ENCODE measurements around the gene KDM2B. TPM values are rescaled to one million over a fixed set of nuclear protein-coding genes. Genes with fewer than 3 reads are reported as not detected.

KDM2B gene
- total RNA-seq, 1 donor, result 63.7 TPM

DNA sequence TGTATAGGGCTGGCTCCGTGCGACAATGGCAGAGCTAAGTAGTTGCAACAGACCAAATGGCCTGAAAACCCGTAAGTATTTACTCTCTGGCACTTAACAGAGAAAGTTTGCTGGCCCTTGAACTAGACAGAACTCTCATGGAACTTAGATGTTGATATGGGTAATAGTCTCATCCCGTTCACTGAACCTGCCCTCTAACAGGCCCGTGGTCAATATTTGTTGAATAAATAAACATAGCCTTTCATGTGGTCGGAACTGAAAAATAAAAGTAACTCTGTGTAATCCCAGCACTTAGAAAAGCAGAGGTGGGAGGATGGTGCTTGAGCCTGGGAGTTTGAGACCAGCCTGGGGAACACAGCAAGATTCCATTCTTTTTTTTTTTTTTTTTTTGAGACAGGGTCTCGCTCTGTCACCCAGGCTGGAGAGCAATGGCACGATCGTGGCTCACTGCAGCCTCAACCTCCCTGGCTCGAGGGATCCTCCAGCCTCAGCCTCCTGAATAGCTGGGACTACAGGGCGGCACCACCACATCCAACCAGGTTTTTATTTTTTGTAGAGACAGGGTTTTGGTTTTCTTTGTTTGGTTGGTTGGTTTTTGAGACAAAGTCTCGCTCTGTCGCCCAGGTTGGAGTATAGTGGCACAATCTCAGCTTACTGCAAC, 29.7 kb downstream of the KDM2B start:
- Histone ChIP-seq H3K9me3 (ENCODE audit: low read depth, low read length) (no peaks in the 10 kb centered on the region), H3K4me1 (ENCODE audit: insufficient read depth, low read length) (peaks cover 23% of the 10 kb centered on the region), H3K4me3 (ENCODE audit: low read length) (no peak overlapping the region), H3K27me3 (ENCODE audit: insufficient read depth, low read length) (no peaks in the 10 kb centered on the region)

GRCh38 chr12:121549075-121549474, 31.7 kb downstream of the KDM2B start:
- no peaks in the 10 kb centered on the region for H3K27me3 ChIP-seq (ENCODE audit: insufficient read depth, low read length)
- no peaks in the 10 kb centered on the region for H3K9me3 ChIP-seq (ENCODE audit: low read depth, low read length)
- peaks cover 25% of the 10 kb centered on the region for H3K4me1 ChIP-seq (ENCODE audit: insufficient read depth, low read length)
- H3K4me3 ChIP-seq (ENCODE audit: low read length), result no peak overlapping the region

DNA sequence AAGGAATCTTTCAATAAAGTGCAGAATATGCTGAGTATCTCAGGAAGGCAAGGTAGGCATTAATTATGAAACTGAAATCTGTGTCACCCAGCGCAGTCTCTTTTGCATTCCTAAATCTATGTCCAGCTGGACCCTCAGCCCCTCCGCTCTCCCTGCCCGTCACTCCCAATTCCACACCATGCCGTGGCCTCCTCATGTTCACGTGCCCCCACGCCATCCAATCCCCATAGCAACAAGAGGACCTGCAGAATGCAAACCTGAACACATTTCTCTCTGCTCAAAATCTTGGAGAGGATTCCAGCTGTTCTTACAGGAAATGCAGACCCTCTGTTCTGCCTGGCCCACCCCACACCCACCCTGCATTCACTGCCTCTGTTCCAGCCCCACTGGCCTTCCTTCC, 35.3 kb downstream of the KDM2B start:
- peaks cover 29% of the 10 kb centered on the region for H3K4me1 ChIP-seq (ENCODE audit: insufficient read depth, low read length)
- H3K9me3 ChIP-seq (ENCODE audit: low read depth, low read length), result no peaks in the 10 kb centered on the region
- H3K4me3 ChIP-seq (ENCODE audit: low read length), result no peak overlapping the region
- H3K27me3 ChIP-seq (ENCODE audit: insufficient read depth, low read length), result no peaks in the 10 kb centered on the region

DNA sequence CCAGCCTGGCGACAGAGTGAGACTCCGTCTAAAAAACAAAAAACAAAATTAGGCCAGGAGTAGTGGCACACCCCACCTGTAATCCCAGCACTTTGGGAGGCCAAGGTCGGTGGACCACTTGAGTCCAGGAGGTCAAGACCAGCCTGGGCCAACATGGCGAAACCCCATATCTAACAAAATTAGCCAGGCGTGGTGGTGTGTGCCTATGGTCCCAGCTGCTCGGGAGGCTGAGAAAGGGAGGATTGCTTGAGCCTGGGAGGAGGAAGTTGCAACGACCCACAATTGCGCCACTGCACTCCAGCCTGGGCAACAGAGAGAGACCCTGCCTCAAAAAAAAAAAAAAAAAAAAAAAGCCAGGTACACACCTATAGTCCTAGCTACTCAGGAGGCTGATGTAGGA, 37.0 kb downstream of the KDM2B start:
- H3K4me3 ChIP-seq (ENCODE audit: low read length), result no peak overlapping the region
- peaks cover 32% of the 10 kb centered on the region for H3K4me1 ChIP-seq (ENCODE audit: insufficient read depth, low read length)
- H3K27me3 ChIP-seq (ENCODE audit: insufficient read depth, low read length), result no peaks in the 10 kb centered on the region
- H3K9me3 ChIP-seq (ENCODE audit: low read depth, low read length), result no peaks in the 10 kb centered on the region

GRCh38 chr12:121539908-121540307, 40.9 kb downstream of the KDM2B start:
- H3K9me3 ChIP-seq (ENCODE audit: low read depth, low read length), result no peaks in the 10 kb centered on the region
- no peak overlapping the region for H3K4me3 ChIP-seq (ENCODE audit: low read length)
- peaks cover 47% of the 10 kb centered on the region for H3K4me1 ChIP-seq (ENCODE audit: insufficient read depth, low read length)
- H3K27me3 ChIP-seq (ENCODE audit: insufficient read depth, low read length), result no peaks in the 10 kb centered on the region

DNA sequence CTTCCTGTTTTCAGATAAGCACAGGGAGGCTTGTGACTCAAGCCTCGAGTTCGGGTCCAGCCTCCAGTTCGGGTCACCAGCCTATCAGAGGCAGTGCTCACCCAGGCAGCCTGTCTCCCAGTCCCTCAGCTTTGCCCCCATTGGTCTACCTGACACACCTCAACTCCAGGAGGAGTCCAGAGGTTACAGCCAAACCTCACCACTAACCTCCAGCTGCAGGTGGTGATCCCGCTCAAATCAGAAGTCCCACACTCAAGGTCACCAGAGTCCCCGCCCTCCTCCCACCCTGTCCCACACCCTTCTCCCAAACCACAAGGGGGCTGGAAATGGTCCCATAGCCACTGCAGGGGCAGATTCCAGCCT, 42.1 kb downstream of the KDM2B start:
- H3K27me3 ChIP-seq (ENCODE audit: insufficient read depth, low read length), result no peaks in the 10 kb centered on the region
- H3K9me3 ChIP-seq (ENCODE audit: low read depth, low read length), result no peaks in the 10 kb centered on the region
- H3K4me3 ChIP-seq (ENCODE audit: low read length), result no peak overlapping the region
- peaks cover 50% of the 10 kb centered on the region for H3K4me1 ChIP-seq (ENCODE audit: insufficient read depth, low read length)

DNA sequence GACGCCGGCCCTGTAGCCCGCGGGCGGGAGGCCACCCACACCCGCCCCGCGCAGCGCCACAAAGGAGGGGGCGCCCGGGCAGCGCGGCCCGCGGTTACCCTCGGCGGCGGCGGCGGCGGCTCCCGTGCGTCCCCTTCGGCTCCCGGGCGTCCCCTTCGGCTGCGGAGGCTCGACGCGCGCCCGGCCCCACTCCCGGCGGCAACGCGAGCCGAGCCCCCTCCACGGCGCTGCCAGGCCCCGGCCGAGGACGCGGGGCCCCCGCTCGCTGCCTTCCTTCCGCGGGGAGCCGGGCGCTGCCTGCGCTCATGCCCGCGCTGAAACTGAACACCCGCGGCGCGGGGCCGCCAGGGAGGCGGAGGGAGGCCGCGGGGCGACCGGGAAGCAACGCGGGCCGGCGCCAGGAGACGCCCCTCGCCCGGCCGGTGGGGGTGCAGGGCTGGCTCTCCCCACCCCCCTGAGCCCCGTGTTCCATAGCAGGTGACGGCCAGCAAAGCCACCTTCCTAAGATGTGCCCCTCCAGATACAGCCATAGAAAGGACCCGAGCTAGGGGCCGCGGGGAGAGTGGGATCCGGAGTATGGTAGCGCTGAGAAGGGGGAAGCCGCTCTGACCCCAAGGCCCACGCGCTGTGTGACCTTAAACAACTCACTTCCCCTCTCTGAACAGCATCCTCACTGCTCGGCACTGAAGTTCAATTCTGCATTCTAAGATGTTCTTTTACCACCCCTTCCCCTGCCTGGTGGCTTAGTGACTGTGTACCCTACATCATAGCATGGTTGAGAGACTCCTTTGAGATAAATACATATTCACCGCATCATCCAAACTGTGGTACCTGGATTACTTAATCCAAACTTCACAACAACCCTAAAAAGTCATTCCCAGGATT, 42.8 kb downstream of the KDM2B start:
- Histone ChIP-seq H3K4me1 (ENCODE audit: insufficient read depth, low read length) (peaks cover 48% of the 10 kb centered on the region), H3K27me3 (ENCODE audit: insufficient read depth, low read length) (no peaks in the 10 kb centered on the region), H3K4me3 (ENCODE audit: low read length) (peak overlapping the region; percentile 52), H3K9me3 (ENCODE audit: low read depth, low read length) (no peaks in the 10 kb centered on the region)

DNA sequence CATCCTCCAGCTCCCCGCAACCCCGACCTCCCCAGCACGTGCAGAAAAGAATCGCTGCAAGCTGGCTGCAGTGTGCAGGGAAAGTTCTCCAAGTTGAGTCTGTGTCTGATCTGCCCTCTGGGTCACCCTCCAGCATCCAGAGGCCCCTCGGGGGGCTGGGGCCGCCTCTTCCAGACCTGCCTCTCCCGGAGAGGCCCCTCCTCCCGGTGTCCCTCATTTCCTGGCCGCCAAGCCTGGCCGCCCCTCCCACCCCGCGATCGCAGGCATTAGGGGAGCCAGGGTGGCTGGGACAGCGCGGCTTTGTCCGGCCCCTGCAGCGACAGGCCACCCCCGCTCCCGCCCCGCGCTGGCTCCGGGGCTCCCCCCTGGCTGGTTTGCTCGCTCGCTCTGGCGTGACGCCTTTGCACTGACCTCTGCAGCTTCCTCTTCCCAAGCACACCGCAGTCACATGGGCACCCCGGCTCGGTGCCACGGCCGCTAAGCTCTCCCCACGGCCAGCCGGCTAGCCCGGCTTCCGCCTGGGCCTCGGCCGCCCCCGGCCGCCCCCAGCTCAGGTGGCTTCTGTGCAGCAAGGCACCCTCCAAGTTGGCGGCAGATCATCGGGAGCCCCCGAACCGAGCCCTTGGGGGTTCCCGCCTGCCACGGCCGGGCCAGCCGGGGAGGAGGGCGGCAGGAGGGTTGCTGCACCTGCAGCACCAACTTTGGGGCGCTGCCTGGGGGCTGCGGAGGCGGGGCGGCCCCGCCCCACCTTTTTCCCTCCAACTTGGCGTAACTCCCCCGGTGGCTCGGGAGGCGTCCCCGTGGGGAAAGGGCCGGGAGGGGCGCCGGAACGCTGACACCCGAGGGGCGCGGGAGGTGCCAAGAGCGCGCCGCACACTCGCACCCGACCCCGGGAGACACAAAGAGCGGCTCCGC, 43.7 kb downstream of the KDM2B start:
- Histone ChIP-seq H3K9me3 (ENCODE audit: low read depth, low read length) (no peaks in the 10 kb centered on the region), H3K27me3 (ENCODE audit: insufficient read depth, low read length) (no peaks in the 10 kb centered on the region), H3K4me3 (ENCODE audit: low read length) (peak overlapping the region; percentile 52), H3K4me1 (ENCODE audit: insufficient read depth, low read length) (peaks cover 51% of the 10 kb centered on the region)

- H3K4me3 ChIP-seq (ENCODE audit: low read length), result peak overlapping the region; percentile 52
- no peaks in the 10 kb centered on the region for H3K27me3 ChIP-seq (ENCODE audit: insufficient read depth, low read length)
- H3K9me3 ChIP-seq (ENCODE audit: low read depth, low read length), result no peaks in the 10 kb centered on the region
- H3K4me1 ChIP-seq (ENCODE audit: insufficient read depth, low read length), result peaks cover 54% of the 10 kb centered on the region
These were observed 44.5 kb downstream of the KDM2B start for GRCh38 chr12:121536054-121536898.

- Histone ChIP-seq H3K9me3 (ENCODE audit: low read depth, low read length) (no peaks in the 10 kb centered on the region), H3K27me3 (ENCODE audit: insufficient read depth, low read length) (no peaks in the 10 kb centered on the region), H3K4me1 (ENCODE audit: insufficient read depth, low read length) (peaks cover 63% of the 10 kb centered on the region), H3K4me3 (ENCODE audit: low read length) (peak overlapping the region; percentile 52)
These were observed 45.4 kb downstream of the KDM2B start for GRCh38 chr12:121535150-121536053.

DNA sequence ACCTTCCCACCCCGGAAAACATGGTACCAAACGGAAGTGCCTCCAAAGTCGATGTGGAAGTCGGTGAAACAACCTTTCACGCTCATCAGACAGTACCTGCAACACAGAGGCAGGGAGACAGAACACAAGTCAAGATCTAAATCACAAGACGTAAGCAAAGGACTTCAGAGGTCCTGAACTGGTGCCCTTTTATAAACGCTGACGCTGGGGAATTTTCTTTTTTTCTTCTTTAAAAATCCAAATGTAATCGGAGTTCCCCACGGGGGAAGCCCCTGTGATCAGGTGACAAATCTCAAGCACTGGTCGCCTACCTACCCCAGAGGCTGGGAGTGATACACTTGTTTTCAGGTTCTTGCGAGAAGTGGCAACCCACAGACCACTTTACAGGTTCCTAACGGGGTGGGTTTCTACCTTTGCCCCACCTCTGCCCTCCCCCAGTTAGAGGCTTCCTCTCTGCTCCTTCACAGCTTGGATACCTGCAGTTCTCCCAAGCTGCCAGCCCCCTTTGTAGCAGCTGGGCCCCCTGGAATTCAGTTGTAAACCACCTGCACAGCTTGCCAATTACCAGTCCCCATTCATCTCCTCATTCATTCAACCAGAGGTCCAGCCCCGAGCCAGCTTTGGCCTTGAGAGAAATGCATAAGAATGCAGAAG, 46.2 kb downstream of the KDM2B start:
- Histone ChIP-seq H3K27me3 (ENCODE audit: insufficient read depth, low read length) (no peaks in the 10 kb centered on the region), H3K4me1 (ENCODE audit: insufficient read depth, low read length) (peaks cover 69% of the 10 kb centered on the region), H3K4me3 (ENCODE audit: low read length) (no peak overlapping the region), H3K9me3 (ENCODE audit: low read depth, low read length) (no peaks in the 10 kb centered on the region)

GRCh38 chr12:121533394-121534090, 47.3 kb downstream of the KDM2B start:
- Histone ChIP-seq H3K9me3 (ENCODE audit: low read depth, low read length) (no peaks in the 10 kb centered on the region), H3K27me3 (ENCODE audit: insufficient read depth, low read length) (no peaks in the 10 kb centered on the region), H3K4me1 (ENCODE audit: insufficient read depth, low read length) (peaks cover 63% of the 10 kb centered on the region), H3K4me3 (ENCODE audit: low read length) (no peak overlapping the region)
